ENCODE measurements around the gene SRGAP3.
A peak's percentile ranks its signal among the peaks of the same experiment; 100 is the strongest.

The SRGAP3 gene

DNA sequence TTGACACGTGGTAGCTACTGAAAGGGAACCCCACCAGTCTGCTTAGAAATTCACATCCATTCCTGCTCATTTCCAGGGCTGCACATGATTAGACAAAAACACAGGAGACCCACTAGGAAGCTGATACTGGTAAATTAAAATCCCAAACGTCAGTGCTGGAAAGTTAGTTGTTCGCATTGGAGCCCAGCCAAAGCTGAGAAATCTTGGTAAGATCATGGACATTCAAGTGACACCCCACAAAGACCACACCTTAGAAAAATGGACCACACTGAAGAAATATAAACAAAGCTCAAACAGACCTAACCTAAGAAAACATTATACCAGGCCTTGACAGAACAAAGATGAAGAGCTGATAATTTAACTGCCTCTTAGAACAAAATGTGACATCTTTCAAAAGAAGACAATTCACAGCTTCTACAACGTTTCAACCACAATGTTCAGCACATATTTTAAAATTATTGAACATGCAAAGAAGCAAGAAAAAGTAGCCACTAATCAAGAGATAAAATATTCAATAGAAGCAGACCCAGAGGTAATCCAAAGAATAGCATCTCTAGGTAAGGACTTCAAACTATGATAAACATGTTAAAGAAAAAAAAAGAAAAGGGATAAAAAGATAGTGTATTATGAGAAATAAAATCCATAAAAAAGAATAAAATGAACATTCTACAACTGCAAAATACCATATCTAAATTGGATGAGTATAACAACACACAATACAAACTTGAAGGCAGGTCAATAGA, 306.5 kb downstream of the SRGAP3 start:
- Histone ChIP-seq H3K36me3 (ENCODE audit: insufficient read depth, low read length) (peaks cover 90% of the 10 kb centered on the region), H3K9ac (ENCODE audit: low read depth, low read length, poor library complexity, severe bottlenecking) (no peak overlapping the region)
- TF ChIP-seq CTCF (conservative IDR thresholded peaks at IDR 0.05; ENCODE audit: low read length): no peak
- no peak for TF ChIP-seq EZH2phosphoT487 (IDR thresholded peaks at IDR 0.05; ENCODE audit: borderline replicate concordance)

GRCh38 chr3:8942115-8942514, 307.3 kb downstream of the SRGAP3 start:
- no peaks in the 10 kb centered on the region for H3K9me2 ChIP-seq (replicated peaks; ENCODE audit: low read depth, low read length)
- no peaks in the 10 kb centered on the region for H3F3A ChIP-seq (ENCODE audit: low read depth)
- H3K4me1 ChIP-seq (ENCODE audit: insufficient read depth, low read length, poor library complexity, severe bottlenecking): no peaks in the 10 kb centered on the region
- H3K79me2 ChIP-seq (ENCODE audit: insufficient read depth, low read length): no peaks in the 10 kb centered on the region
- no peak overlapping the region for H2AFZ ChIP-seq (ENCODE audit: low read length)
- no peak overlapping the region for H3K9ac ChIP-seq (ENCODE audit: low read depth, low read length, poor library complexity, severe bottlenecking)
- no peak overlapping the region for H3K4me3 ChIP-seq (ENCODE audit: low read length, poor library complexity, severe bottlenecking)
- H3K4me2 ChIP-seq (ENCODE audit: low read depth, low read length, poor library complexity, severe bottlenecking): no peak overlapping the region
- no peak for TF ChIP-seq CTCF (conservative IDR thresholded peaks at IDR 0.05; ENCODE audit: low read length)
- no peak for TF ChIP-seq EZH2phosphoT487 (IDR thresholded peaks at IDR 0.05; ENCODE audit: borderline replicate concordance)
- peaks cover 7% of the 10 kb centered on the region; the same call in 1 of the 2 replicates for H3K9me3 ChIP-seq (ENCODE audit: insufficient read depth, low read depth, low read length)
- no peaks in the 10 kb centered on the region for H3K27me3 ChIP-seq (ENCODE audit: insufficient read depth, low read length, poor library complexity, severe bottlenecking)
- H3K36me3 ChIP-seq (ENCODE audit: insufficient read depth, low read length): peaks cover 90% of the 10 kb centered on the region
- H4K20me1 ChIP-seq (ENCODE audit: insufficient read depth, low read length, poor library complexity, severe bottlenecking): no peaks in the 10 kb centered on the region

More for the DNA sequence above, 306.5 kb downstream of the SRGAP3 start:
- Histone ChIP-seq H3K4me2 (ENCODE audit: low read depth, low read length, poor library complexity, severe bottlenecking) (no peak overlapping the region), H3K27me3 (ENCODE audit: insufficient read depth, low read length, poor library complexity, severe bottlenecking) (no peaks in the 10 kb centered on the region), H2AFZ (ENCODE audit: low read length) (no peak overlapping the region), H3F3A (ENCODE audit: low read depth) (no peaks in the 10 kb centered on the region), H3K9me3 (ENCODE audit: insufficient read depth, low read depth, low read length) (peaks cover 7% of the 10 kb centered on the region; the same call in 1 of the 2 replicates), H3K4me1 (ENCODE audit: insufficient read depth, low read length, poor library complexity, severe bottlenecking) (no peaks in the 10 kb centered on the region), H3K9me2 (replicated peaks; ENCODE audit: low read depth, low read length) (no peaks in the 10 kb centered on the region), H3K79me2 (ENCODE audit: insufficient read depth, low read length) (no peaks in the 10 kb centered on the region), H3K4me3 (ENCODE audit: low read length, poor library complexity, severe bottlenecking) (no peak overlapping the region), H4K20me1 (ENCODE audit: insufficient read depth, low read length, poor library complexity, severe bottlenecking) (no peaks in the 10 kb centered on the region)

GRCh38 chr3:8938021-8938420, 311.4 kb downstream of the SRGAP3 start:
- Histone ChIP-seq H3K9me3 (ENCODE audit: insufficient read depth, low read depth, low read length) (no peaks in the 10 kb centered on the region), H3K4me3 (ENCODE audit: low read length, poor library complexity, severe bottlenecking) (no peak overlapping the region), H3F3A (ENCODE audit: low read depth) (no peaks in the 10 kb centered on the region), H3K9me2 (replicated peaks; ENCODE audit: low read depth, low read length) (no peaks in the 10 kb centered on the region), H3K9ac (ENCODE audit: low read depth, low read length, poor library complexity, severe bottlenecking) (no peak overlapping the region), H3K79me2 (ENCODE audit: insufficient read depth, low read length) (no peaks in the 10 kb centered on the region; the same call in 1 of the 2 replicates), H3K4me2 (ENCODE audit: low read depth, low read length, poor library complexity, severe bottlenecking) (no peak overlapping the region), H3K4me1 (ENCODE audit: insufficient read depth, low read length, poor library complexity, severe bottlenecking) (no peaks in the 10 kb centered on the region), H2AFZ (ENCODE audit: low read length) (no peak overlapping the region), H3K27me3 (ENCODE audit: insufficient read depth, low read length, poor library complexity, severe bottlenecking) (no peaks in the 10 kb centered on the region), H4K20me1 (ENCODE audit: insufficient read depth, low read length, poor library complexity, severe bottlenecking) (no peaks in the 10 kb centered on the region), H3K36me3 (ENCODE audit: insufficient read depth, low read length) (peaks cover 79% of the 10 kb centered on the region)
- TF ChIP-seq CTCF (conservative IDR thresholded peaks at IDR 0.05; ENCODE audit: low read length) (peak; percentile 54), EZH2phosphoT487 (IDR thresholded peaks at IDR 0.05; ENCODE audit: borderline replicate concordance) (no peak)

Data from Loucy (cell line).